Measurements from ENCODE around the gene HHAT.

- no peak for TF ChIP-seq EZH2 (IDR thresholded peaks at IDR 0.05; ENCODE audit: low read length)
- TF ChIP-seq CTCF (optimal IDR thresholded peaks at IDR 0.05 in 1 of 3, IDR thresholded peaks at IDR 0.05 in 1 of 3, conservative IDR thresholded peaks at IDR 0.05 in 1 of 3; ENCODE audit: extremely low read depth in 1 of 3, insufficient read depth in 2 of 3, low read length in 3 of 3), result no peak
Measured at GRCh38 chr1:210715072-210715471, 386.4 kb downstream of the HHAT start.
